ENCODE measurements around the gene ADM5. TPM values are rescaled to one million over a fixed set of nuclear protein-coding genes. Genes with fewer than 3 reads are reported as not detected.
"Not testable (repeated sequence)": the region's sequence is repeated elsewhere in the genome, so short reads cannot be mapped to it uniquely, and the experiment has no call there.

The ADM5 gene
- total RNA-seq, 4 donors from 2014 or later = 0.38 to 2.7 (median 0.45) TPM; not detected in 1

DNA sequence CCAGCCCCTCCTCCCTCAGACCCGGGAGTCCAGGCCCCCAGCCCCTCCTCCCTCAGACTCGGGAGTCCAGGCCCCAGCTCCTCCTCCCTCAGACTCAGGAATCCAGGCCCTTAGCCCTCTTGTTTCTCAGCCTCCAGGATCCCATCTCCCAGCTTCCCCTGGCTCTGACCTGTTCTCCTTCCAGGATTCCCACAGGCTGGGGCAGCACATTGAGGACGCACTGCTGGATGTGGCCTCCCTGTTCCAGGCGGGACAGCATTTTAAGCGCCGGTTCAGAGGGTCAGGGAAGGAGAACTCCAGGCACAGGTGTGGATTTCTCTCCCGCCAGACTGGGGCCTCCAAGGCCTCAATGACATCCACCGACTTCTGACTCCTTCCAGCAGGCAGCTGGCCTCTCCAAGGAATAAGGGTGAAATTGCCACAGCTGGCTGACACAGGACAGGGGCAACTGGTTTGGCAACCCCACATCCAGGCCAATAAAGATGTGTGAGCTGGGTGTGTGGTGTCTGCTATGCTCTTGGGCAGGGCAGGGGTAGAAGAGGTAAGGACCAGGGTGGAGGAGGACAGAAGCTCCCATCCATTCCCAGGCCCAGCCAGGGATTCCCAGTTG lies 23.9 kb downstream of the ADM5 start:
- no peak overlapping the region for H3K4me3 ChIP-seq (replicated peaks in 1 of 3)

DNA sequence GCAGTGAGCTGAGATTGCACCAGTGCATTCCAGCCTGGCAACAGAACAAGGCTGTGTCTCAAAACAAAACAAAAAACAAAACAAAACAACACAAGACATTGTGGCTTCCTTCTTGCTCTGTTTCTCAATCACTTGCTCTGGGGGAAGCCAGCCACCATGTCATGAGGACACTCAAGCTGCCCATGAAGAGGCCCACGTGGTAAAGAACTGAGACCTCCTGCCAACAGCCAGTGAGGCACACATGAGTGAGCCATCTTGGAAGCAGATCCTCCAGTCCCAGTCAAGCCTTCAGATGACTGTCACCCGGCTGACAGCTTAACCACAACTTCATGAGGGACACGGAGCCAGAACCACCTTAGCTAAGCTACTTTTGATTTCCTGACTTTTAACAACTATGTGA lies 26.8 kb downstream of the ADM5 start:
- peak in 1 of 2 donors; percentile 6 for DNase-seq
- intact Hi-C loops (cut with DNase I) = no loop called here
- Histone ChIP-seq H3K4me1 (peaks cover 3 to 6% of the 10 kb centered on the region in 2 donors), H3K36me3 (no peaks in the 10 kb centered on the region), H3K9me3 (no peaks in the 10 kb centered on the region), H3K27me3 (no peaks in the 10 kb centered on the region), H3K27ac (no peak overlapping the region), H3K4me3 (replicated peaks in 1 of 3) (no peak overlapping the region)
- 62 to 64% methylated on average over 3 of the region's 3 CpGs for WGBS, 2 donors
- no peak for TF ChIP-seq POLR2A (IDR thresholded peaks at IDR 0.05)
- TF ChIP-seq, protein P1, sequence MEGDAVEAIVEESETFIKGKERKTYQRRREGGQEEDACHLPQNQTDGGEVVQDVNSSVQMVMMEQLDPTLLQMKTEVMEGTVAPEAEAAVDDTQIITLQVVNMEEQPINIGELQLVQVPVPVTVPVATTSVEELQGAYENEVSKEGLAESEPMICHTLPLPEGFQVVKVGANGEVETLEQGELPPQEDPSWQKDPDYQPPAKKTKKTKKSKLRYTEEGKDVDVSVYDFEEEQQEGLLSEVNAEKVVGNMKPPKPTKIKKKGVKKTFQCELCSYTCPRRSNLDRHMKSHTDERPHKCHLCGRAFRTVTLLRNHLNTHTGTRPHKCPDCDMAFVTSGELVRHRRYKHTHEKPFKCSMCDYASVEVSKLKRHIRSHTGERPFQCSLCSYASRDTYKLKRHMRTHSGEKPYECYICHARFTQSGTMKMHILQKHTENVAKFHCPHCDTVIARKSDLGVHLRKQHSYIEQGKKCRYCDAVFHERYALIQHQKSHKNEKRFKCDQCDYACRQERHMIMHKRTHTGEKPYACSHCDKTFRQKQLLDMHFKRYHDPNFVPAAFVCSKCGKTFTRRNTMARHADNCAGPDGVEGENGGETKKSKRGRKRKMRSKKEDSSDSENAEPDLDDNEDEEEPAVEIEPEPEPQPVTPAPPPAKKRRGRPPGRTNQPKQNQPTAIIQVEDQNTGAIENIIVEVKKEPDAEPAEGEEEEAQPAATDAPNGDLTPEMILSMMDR (IDR thresholded peaks at IDR 0.05) = no peak

More for the DNA sequence above, 23.9 kb downstream of the ADM5 start:
- no peak overlapping the region for H3K27ac ChIP-seq
- peaks cover 3% of the 10 kb centered on the region in 2 donors for H3K4me1 ChIP-seq
- H3K36me3 ChIP-seq = no peaks in the 10 kb centered on the region
- intact Hi-C loops (cut with DNase I) = no loop called here
- H3K27me3 ChIP-seq = no peaks in the 10 kb centered on the region
- H3K9me3 ChIP-seq = no peaks in the 10 kb centered on the region
- 71 to 76% methylated on average over 7 of the region's 8 CpGs for WGBS, 2 donors
- DNase-seq = no peak
- TF ChIP-seq POLR2A (IDR thresholded peaks at IDR 0.05) = no peak
- TF ChIP-seq, protein P1 (IDR thresholded peaks at IDR 0.05) = no peak

DNA sequence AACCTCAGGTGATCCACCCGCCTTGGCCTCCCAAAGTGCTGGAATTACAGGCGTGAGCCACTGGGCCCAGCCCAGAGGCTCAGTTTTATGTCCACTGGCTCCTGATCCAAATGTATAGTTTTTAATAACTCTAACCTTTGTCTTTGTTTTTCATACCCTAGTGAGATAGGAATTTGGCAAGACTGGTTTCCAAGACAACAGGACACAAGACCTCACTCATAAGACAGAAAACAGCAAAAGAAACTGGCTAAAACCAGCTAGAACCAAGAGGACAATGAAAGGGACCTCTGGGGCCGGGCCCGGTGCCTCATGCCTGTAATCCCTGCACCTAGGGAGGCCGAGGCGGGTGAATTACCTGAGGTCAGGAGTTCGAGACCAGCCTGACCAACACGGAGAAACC lies 29.1 kb downstream of the ADM5 start:
- TF ChIP-seq POLR2A (IDR thresholded peaks at IDR 0.05) = no peak
- TF ChIP-seq, protein P1 (IDR thresholded peaks at IDR 0.05) = no peak
- Histone ChIP-seq H3K27ac (peak overlapping the region in 1 of 3 donors; percentile 85), H3K4me3 (replicated peaks in 1 of 3) (no peak overlapping the region), H3K4me1 (peaks cover 3 to 6% of the 10 kb centered on the region in 2 donors), H3K9me3 (no peaks in the 10 kb centered on the region), H3K36me3 (no peaks in the 10 kb centered on the region), H3K27me3 (no peaks in the 10 kb centered on the region)
- intact Hi-C loops (cut with DNase I) = no loop called here
- DNase-seq = no peak
- 76 to 78% methylated on average over 8 of the region's 8 CpGs for WGBS, 2 donors

DNA sequence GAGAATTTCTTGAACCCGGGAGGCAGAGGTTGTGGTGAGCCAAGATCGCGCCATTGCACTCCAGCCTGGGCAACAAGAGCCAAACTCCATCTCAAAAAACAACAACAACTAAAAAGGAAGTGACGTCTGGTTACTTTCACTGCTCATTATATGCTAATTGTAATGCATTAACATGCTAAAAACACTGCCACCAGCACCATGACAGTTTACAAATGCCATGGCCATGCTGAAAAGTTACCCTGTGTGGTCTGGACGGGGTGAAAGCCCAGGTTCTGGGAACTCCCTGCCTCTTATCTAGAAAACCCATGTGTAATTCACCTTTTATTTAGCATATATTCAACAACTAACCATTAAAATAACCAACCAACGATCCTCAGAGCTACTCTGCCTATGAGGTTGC lies 29.6 kb downstream of the ADM5 start:
- 81 to 82% methylated on average over 6 of the region's 6 CpGs for WGBS, 2 donors
- no peak for DNase-seq
- Histone ChIP-seq H3K27me3 (no peaks in the 10 kb centered on the region), H3K27ac (no peak overlapping the region), H3K36me3 (no peaks in the 10 kb centered on the region), H3K9me3 (no peaks in the 10 kb centered on the region), H3K4me3 (replicated peaks in 1 of 3) (no peak overlapping the region), H3K4me1 (peaks cover 3 to 6% of the 10 kb centered on the region in 2 donors)
- intact Hi-C loops (cut with DNase I) = no loop called here
- no peak for TF ChIP-seq POLR2A (IDR thresholded peaks at IDR 0.05)
- TF ChIP-seq, protein P1 (IDR thresholded peaks at IDR 0.05) = no peak

DNA sequence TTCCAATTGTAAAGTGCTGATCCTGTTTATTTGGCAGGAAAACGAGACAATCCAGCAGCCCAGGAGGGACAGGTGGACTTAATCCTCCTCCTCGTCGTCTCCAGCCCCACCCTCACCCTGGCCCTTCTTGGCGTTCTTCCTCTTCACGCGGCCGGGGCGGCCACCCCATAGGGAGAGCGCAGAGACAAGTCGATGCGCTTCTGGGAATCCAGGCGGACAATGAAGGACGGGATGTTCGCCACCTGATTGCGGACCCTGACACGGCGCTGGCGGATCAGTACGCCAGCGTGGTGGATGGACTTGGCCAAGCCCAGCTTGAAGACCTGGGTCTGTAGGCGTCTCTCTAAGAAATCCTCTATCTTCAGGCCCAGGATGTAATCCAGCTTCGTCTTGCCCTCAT lies 30.0 kb downstream of the ADM5 start:
- not testable (repeated sequence) for DNase-seq

More for the DNA sequence above, 30.0 kb downstream of the ADM5 start:
- H3K27me3 ChIP-seq; H3K27ac ChIP-seq; H3K9me3 ChIP-seq; H3K36me3 ChIP-seq; H3K4me1 ChIP-seq; H3K4me3 ChIP-seq (replicated peaks in 1 of 3); intact Hi-C loops (cut with DNase I): not testable (repeated sequence)
- WGBS, 2 donors = 74 to 83% methylated on average over 19 to 22 of the region's 22 CpGs

All from thyroid gland (tissue), 4 donors.